Inflammatory macrophage treated with lipopolysaccharide for 4 hours (primary cell): ENCODE data around the gene DNAI1.
"Not testable (repeated sequence)": the region's sequence is repeated elsewhere in the genome, so short reads cannot be mapped to it uniquely, and the experiment has no call there.

Experiments used
- DNase-seq: peaks from one replicate; pipeline ENCODE4 v3.0.0-alpha.2; 2020

The DNAI1 gene

GRCh38 chr9:34451545-34451944 is 7.1 kb upstream of the DNAI1 start:
- no peak for DNase-seq

- no peak for DNase-seq
These were observed 6.0 kb upstream of the DNAI1 start for GRCh38 chr9:34452568-34452967.

GRCh38 chr9:34454571-34455065 is 4.0 kb upstream of the DNAI1 start:
- DNase-seq = peak; percentile 79

GRCh38 chr9:34456151-34456550 is 2.5 kb upstream of the DNAI1 start:
- DNase-seq = no peak

GRCh38 chr9:34456746-34457145 is 1.9 kb upstream of the DNAI1 start:
- no peak for DNase-seq

GRCh38 chr9:34457266-34458012 is 1.2 kb upstream of the DNAI1 start:
- peak; percentile 4 for DNase-seq

- no peak for DNase-seq
These were observed 345 bp downstream of the DNAI1 start for GRCh38 chr9:34458959-34459340.

GRCh38 chr9:34459356-34459755 is 751 bp downstream of the DNAI1 start:
- DNase-seq = no peak

GRCh38 chr9:34459941-34460340 is 1.3 kb downstream of the DNAI1 start:
- DNase-seq = peak; percentile 4

- peak; percentile 9 for DNase-seq
These were observed 4.7 kb downstream of the DNAI1 start for GRCh38 chr9:34463098-34463900.

GRCh38 chr9:34463901-34464232 is 5.3 kb downstream of the DNAI1 start:
- no peak for DNase-seq

- no peak for DNase-seq
These were observed 6.0 kb downstream of the DNAI1 start for GRCh38 chr9:34464571-34464970.

GRCh38 chr9:34465468-34465867 is 6.9 kb downstream of the DNAI1 start:
- DNase-seq = no peak

- DNase-seq = no peak
These were observed 16.5 kb downstream of the DNAI1 start for GRCh38 chr9:34475097-34475496.

GRCh38 chr9:34477541-34477940 is 18.9 kb downstream of the DNAI1 start:
- no peak for DNase-seq

GRCh38 chr9:34479431-34479866 is 20.8 kb downstream of the DNAI1 start:
- no peak for DNase-seq

GRCh38 chr9:34481620-34482019 is 23.0 kb downstream of the DNAI1 start:
- not testable (repeated sequence) for DNase-seq

- DNase-seq = not testable (repeated sequence)
These were observed 24.1 kb downstream of the DNAI1 start for GRCh38 chr9:34482746-34483145.

- no peak for DNase-seq
These were observed 26.1 kb downstream of the DNAI1 start for GRCh38 chr9:34484678-34485077.

GRCh38 chr9:34485822-34486221 is 27.2 kb downstream of the DNAI1 start:
- no peak for DNase-seq

GRCh38 chr9:34486572-34486971 is 28.0 kb downstream of the DNAI1 start:
- DNase-seq = peak; percentile 33

GRCh38 chr9:34490360-34490759 is 31.8 kb downstream of the DNAI1 start:
- DNase-seq = no peak

- DNase-seq = no peak
These were observed 32.2 kb downstream of the DNAI1 start for GRCh38 chr9:34490760-34491159.

- no peak for DNase-seq
These were observed 33.0 kb downstream of the DNAI1 start for GRCh38 chr9:34491596-34491995.
